CD14-positive monocyte (primary cell): Measurements from ENCODE around the gene ACVR2B. TPM values are rescaled to one million over a fixed set of nuclear protein-coding genes. Genes with fewer than 3 reads are reported as not detected.

Experiments used
- DNase-seq, 3 donors: peaks; one replicate each; pipeline ENCODE4 v3.0.0-alpha.2; 2011 to 2022
- H2AFZ ChIP-seq: 2 replicates; pipeline ENCODE4 v1.6.0; 2012; ENCODE audit warnings: mild to moderate bottlenecking, low read depth, low read length, inconsistent platforms; ENCODE audit not compliant: insufficient read depth, poor library complexity, severe bottlenecking
- H3K27ac ChIP-seq, 2 donors: 1 replicate in 1 of 2; 2 replicates in 1 of 2; pipeline ENCODE4 v1.5.1; 2012 to 2013; ENCODE audit warnings: low read length in 2 of 2, control low read depth in 1 of 2, inconsistent platforms in 1 of 2, low read depth in 1 of 2, mild to moderate bottlenecking in 1 of 2
- H3K27me3 ChIP-seq, 2 donors: one replicate each; pipeline versions ENCODE4 v1.6.0 to v1.6.1; 2011 to 2013; ENCODE audit warnings: low read length in 2 of 2; ENCODE audit not compliant: control insufficient read depth in 2 of 2, insufficient read depth in 2 of 2
- H3K36me3 ChIP-seq, 2 donors: replicated peaks in 1 of 2; 1 replicate in 1 of 2; 2 replicates in 1 of 2; pipeline versions ENCODE4 v1.5.1 to v1.6.1; 2012 to 2013; ENCODE audit warnings: low read length in 2 of 2, control low read depth in 1 of 2, inconsistent platforms in 1 of 2, mild to moderate bottlenecking in 1 of 2; ENCODE audit not compliant: insufficient read depth in 2 of 2, control insufficient read depth in 1 of 2
- H3K4me1 ChIP-seq, 2 donors: 1 replicate in 1 of 2; 2 replicates in 1 of 2; pipeline versions ENCODE4 v1.5.1 to v1.6.1; 2012 to 2013; ENCODE audit warnings: low read length in 2 of 2, control low read depth in 1 of 2, inconsistent platforms in 1 of 2, mild to moderate bottlenecking in 1 of 2, moderate library complexity in 1 of 2; ENCODE audit not compliant: insufficient read depth in 2 of 2, control insufficient read depth in 1 of 2
- H3K4me2 ChIP-seq: replicated peaks from 2 replicates; pipeline ENCODE3; 2012; ENCODE audit warnings: low read length, moderate library complexity, mild to moderate bottlenecking; ENCODE audit not compliant: poor library complexity, severe bottlenecking; ENCODE audit errors: extremely low read depth
- H3K4me3 ChIP-seq, 3 experiments: fragments of 200-600 bp in 1 of 3; sonication (generic) in 1 of 3; replicated peaks in 1 of 3; 1 replicate in 2 of 3; 2 replicates in 1 of 3; pipeline ENCODE4 v1.5.1; 2011 to 2013; ENCODE audit warnings: low read length in 3 of 3, mild to moderate bottlenecking in 3 of 3, control low read depth in 2 of 3, low read depth in 2 of 3, inconsistent platforms in 1 of 3, moderate library complexity in 1 of 3
- H3K79me2 ChIP-seq: 2 replicates; pipeline ENCODE4 v1.6.0; 2012; ENCODE audit warnings: mild to moderate bottlenecking, control low read depth, inconsistent platforms, low read length, moderate library complexity; ENCODE audit not compliant: insufficient read depth
- H3K9ac ChIP-seq: 2 replicates; pipeline ENCODE4 v1.6.0; 2017; ENCODE audit warnings: low read length, mild to moderate bottlenecking; ENCODE audit not compliant: insufficient read depth, poor library complexity, severe bottlenecking
- H3K9me3 ChIP-seq, 2 donors: replicated peaks in 1 of 2; 1 replicate in 1 of 2; 2 replicates in 1 of 2; pipeline versions ENCODE4 v1.5.1 to v1.6.1; 2012 to 2013; ENCODE audit warnings: low read length in 2 of 2, control low read depth in 1 of 2; ENCODE audit not compliant: control insufficient read depth in 1 of 2, insufficient read depth in 1 of 2
- H4K20me1 ChIP-seq: 2 replicates; pipeline ENCODE4 v1.6.0; 2012; ENCODE audit warnings: mild to moderate bottlenecking, low read length, control low read depth, moderate library complexity; ENCODE audit not compliant: insufficient read depth
- H3K27ac Mint-ChIP-seq, 7 donors: one replicate each; pipeline ENCODE4 v1.8.0; 2020; ENCODE audit warnings: mild to moderate bottlenecking in 7 of 7, mixed read lengths in 7 of 7, moderate library complexity in 6 of 7, inconsistent platforms in 2 of 7
- H3K27me3 Mint-ChIP-seq, 3 donors: one replicate each; pipeline ENCODE4 v1.8.0; 2021 to 2022; ENCODE audit warnings: low read depth in 3 of 3, mild to moderate bottlenecking in 3 of 3, mixed read lengths in 3 of 3, moderate library complexity in 3 of 3, inconsistent platforms in 1 of 3
- H3K36me3 Mint-ChIP-seq, 2 donors: one replicate each; pipeline ENCODE4 v1.8.0; 2020; ENCODE audit warnings: mixed read lengths in 2 of 2, inconsistent platforms in 1 of 2, mild to moderate bottlenecking in 1 of 2
- H3K4me1 Mint-ChIP-seq: one replicate; pipeline ENCODE4 v1.8.0; 2020; ENCODE audit warnings: mild to moderate bottlenecking, mixed read lengths
- H3K4me3 Mint-ChIP-seq, 2 donors: one replicate each; pipeline ENCODE4 v1.8.0; 2020; ENCODE audit warnings: mild to moderate bottlenecking in 2 of 2, mixed read lengths in 2 of 2, moderate library complexity in 1 of 2
- H3K9me3 Mint-ChIP-seq, 7 donors: one replicate each; pipeline ENCODE4 v1.8.0; 2020 to 2022; ENCODE audit warnings: mixed read lengths in 7 of 7, mild to moderate bottlenecking in 6 of 7, moderate library complexity in 6 of 7, inconsistent platforms in 2 of 7
- WGBS: methylation state at CpG from one replicate; pipeline ENCODE4 v1.1.5; 2013; ENCODE audit warnings: missing lambda C conversion rate; ENCODE audit not compliant: insufficient coverage; 5-methylcytosine and 5-hydroxymethylcytosine counted together
- intact Hi-C, 2 donors: fragments of 100-400 bp; cut with micrococcal nuclease; formaldehyde crosslinking; loops; one replicate each; pipeline versions ENCODE4 v1.15.0 to v1.15.1; 2023
- polyA plus RNA-seq, 3 donors: library from polyadenylated mRNA; depleted of rRNA in 1 of 3; unstranded in 2 of 3; stranded (reverse) in 1 of 3; fragments of 300-500 nt in 2 of 3; fragments of >200 nt in 1 of 3; fragmentation: Illumina TruSeq in 2 of 3; gene quantifications; 1 replicate in 2 of 3; 2 replicates in 1 of 3; pipeline ENCODE4 v1.2.3, GENCODE V29; 2012 to 2021
- TF ChIP-seq, protein P1 (sequence below): fragments of 200-600 bp; IDR thresholded peaks from one replicate; pipeline ENCODE4 v1.8.0; 2022; ENCODE audit warnings: antibody characterized with exemption, mild to moderate bottlenecking

ACVR2B gene
- polyA plus RNA-seq, 3 donors = 0.15 to 0.41 TPM; not detected in 1

DNA sequence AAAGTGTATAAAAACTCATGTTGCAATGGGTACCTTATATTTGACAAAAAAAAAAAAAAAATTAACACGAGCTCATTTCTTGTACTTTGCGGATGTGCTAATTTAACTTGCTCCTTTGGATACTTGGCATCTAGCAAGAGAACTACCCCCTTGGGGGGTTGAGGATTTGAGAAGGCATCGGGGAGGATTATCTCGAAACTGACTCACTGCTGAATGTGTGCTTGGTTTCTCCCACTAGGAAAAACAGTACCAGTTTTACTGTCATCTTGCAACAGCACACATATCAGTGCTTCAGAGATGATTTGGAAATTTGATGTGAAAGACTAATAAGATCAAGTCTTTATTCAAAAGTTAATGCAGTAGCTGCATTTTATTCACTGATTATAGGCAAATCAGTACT, 43.3 kb downstream of the ACVR2B start:
- H3K4me3 Mint-ChIP-seq = peak overlapping the region; percentile 96
- peaks cover 0 to 2% (median 1%) of the 10 kb centered on the region in 3 donors for H3K27me3 Mint-ChIP-seq
- Histone ChIP-seq H2AFZ (peak overlapping the region; percentile 98), H3K4me1 (peaks cover 8 to 9% of the 10 kb centered on the region in 2 donors), H3K9ac (no peak overlapping the region), H3K27ac (no peak overlapping the region), H3K27me3 (no peaks in the 10 kb centered on the region), H4K20me1 (no peaks in the 10 kb centered on the region), H3K79me2 (peaks cover 8% of the 10 kb centered on the region), H3K36me3 (peaks cover 0 to 28% of the 10 kb centered on the region in 2 donors), H3K9me3 (no peaks in the 10 kb centered on the region), H3K4me2 (peak overlapping the region; percentile 88), H3K4me3 (peak overlapping the region; percentile 60 to 88 (median 86))
- no CpG with 5 or more reads among the region's 4 CpGs for WGBS
- intact Hi-C loops = no loop called here
- TF ChIP-seq, protein P1, sequence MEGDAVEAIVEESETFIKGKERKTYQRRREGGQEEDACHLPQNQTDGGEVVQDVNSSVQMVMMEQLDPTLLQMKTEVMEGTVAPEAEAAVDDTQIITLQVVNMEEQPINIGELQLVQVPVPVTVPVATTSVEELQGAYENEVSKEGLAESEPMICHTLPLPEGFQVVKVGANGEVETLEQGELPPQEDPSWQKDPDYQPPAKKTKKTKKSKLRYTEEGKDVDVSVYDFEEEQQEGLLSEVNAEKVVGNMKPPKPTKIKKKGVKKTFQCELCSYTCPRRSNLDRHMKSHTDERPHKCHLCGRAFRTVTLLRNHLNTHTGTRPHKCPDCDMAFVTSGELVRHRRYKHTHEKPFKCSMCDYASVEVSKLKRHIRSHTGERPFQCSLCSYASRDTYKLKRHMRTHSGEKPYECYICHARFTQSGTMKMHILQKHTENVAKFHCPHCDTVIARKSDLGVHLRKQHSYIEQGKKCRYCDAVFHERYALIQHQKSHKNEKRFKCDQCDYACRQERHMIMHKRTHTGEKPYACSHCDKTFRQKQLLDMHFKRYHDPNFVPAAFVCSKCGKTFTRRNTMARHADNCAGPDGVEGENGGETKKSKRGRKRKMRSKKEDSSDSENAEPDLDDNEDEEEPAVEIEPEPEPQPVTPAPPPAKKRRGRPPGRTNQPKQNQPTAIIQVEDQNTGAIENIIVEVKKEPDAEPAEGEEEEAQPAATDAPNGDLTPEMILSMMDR = no peak
- H3K36me3 Mint-ChIP-seq = peaks cover 13 to 27% of the 10 kb centered on the region in 2 donors
- peaks cover 8% of the 10 kb centered on the region for H3K4me1 Mint-ChIP-seq
- no peak for DNase-seq
- H3K9me3 Mint-ChIP-seq = no peaks in the 10 kb centered on the region
- peak overlapping the region in 5 of 7 donors; percentile 44 to 95 (median 64) for H3K27ac Mint-ChIP-seq

DNA sequence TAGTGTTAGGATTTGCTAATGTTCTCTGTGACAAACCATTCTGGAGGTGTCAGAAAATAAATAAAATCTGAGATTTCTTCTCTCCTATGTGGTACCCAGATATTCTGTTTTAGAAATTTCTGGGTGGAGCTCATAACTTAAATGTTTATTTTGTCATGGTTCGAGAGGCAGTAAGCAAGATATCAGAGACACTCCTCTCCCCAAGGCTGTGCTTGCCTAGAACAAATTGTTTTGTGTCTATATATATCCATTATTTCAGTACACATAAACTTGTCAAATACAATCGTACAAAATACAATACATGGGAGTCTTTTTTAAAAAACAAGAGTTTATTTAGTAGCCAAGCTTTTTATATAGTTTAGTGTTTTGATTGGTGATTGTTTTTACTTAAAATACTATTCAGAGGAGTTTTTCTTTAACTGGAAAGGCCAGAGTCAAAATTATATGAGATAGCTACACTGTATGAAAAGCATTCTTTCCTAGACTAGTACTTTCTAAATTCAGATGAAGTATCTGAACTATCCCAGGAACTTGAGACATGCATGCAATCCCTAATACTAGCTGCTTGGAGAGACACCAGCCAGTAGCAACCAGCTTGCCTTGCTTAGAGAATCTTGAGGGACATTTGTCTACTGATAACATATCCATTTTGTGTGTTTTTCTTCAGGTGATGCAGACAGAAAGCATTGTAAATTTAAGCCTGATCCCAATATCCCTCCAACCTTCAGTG, 47.2 kb downstream of the ACVR2B start:
- H4K20me1 ChIP-seq = no peaks in the 10 kb centered on the region
- no peak overlapping the region for H3K27ac ChIP-seq
- H3K9ac ChIP-seq = no peak overlapping the region
- TF ChIP-seq, protein P1 = no peak
- H3K27me3 ChIP-seq = no peaks in the 10 kb centered on the region
- Mint-ChIP-seq H3K4me3 (no peak overlapping the region), H3K36me3 (peaks cover 41 to 45% of the 10 kb centered on the region in 2 donors), H3K27me3 (no peaks in the 10 kb centered on the region), H3K9me3 (no peaks in the 10 kb centered on the region), H3K4me1 (peaks cover 8% of the 10 kb centered on the region), H3K27ac (no peak overlapping the region)
- DNase-seq = no peak
- H3K36me3 ChIP-seq = peaks cover 21 to 62% of the 10 kb centered on the region in 2 donors
- no CpG with 5 or more reads among the region's 2 CpGs for WGBS
- H2AFZ ChIP-seq = no peak overlapping the region
- no peaks in the 10 kb centered on the region for H3K9me3 ChIP-seq
- peaks cover 8% of the 10 kb centered on the region for H3K79me2 ChIP-seq
- intact Hi-C loops = no loop called here
- H3K4me1 ChIP-seq = peaks cover 8 to 9% of the 10 kb centered on the region in 2 donors
- H3K4me2 ChIP-seq = no peak overlapping the region
- H3K4me3 ChIP-seq = no peak overlapping the region
